Upper lobe of left lung (tissue), 6 donors: Measurements from ENCODE around the gene PIGN. TPM values are rescaled to one million over a fixed set of nuclear protein-coding genes. Genes with fewer than 3 reads are reported as not detected.

ENCODE experiments used
- ATAC-seq, 2 donors: fragments of 200-7000 bp; cut with Tn5 transposase; one replicate each; pipeline ENCODE4 v1.9.1; 2022; ENCODE audit warnings: mild to moderate bottlenecking in 2 of 2, moderate library complexity in 2 of 2; ENCODE audit not compliant: low FRiP score in 2 of 2
- DNase-seq, 2 donors: peaks; one replicate each; pipeline ENCODE4 v3.0.0-alpha.2; 2019 to 2020
- H3K27ac ChIP-seq, 4 donors: fragments of 200-600 bp; sonication (generic); one replicate each; pipeline ENCODE4 v1.5.1; 2016 to 2019
- H3K27me3 ChIP-seq, 4 donors: fragments of 200-600 bp; sonication (generic); one replicate each; pipeline ENCODE4 v1.5.1; 2017 to 2019
- H3K36me3 ChIP-seq, 4 donors: fragments of 200-600 bp; sonication (generic); one replicate each; pipeline ENCODE4 v1.5.1; 2016 to 2019
- H3K4me1 ChIP-seq, 4 donors: fragments of 200-600 bp; sonication (generic); one replicate each; pipeline ENCODE4 v1.5.1; 2018 to 2019
- H3K4me3 ChIP-seq, 4 donors: fragments of 200-600 bp; sonication (generic); one replicate each; pipeline ENCODE4 v1.5.1; 2017 to 2019; ENCODE audit warnings: mild to moderate bottlenecking in 2 of 4, moderate library complexity in 1 of 4
- H3K9me3 ChIP-seq, 4 donors: fragments of 200-600 bp; sonication (generic); one replicate each; pipeline ENCODE4 v1.5.1; 2018 to 2019
- CTCF ChIP-seq, 6 experiments: fragments of 450-650 bp in 4 of 6; fragments of 200-600 bp in 2 of 6; sonication (generic) in 2 of 6; IDR thresholded peaks; one replicate each; pipeline ENCODE4 v1.5.1; 2016 to 2019; ENCODE audit warnings: antibody characterized with exemption in 6 of 6
- EP300 ChIP-seq, 4 donors: sonication (generic); formaldehyde crosslinking; IDR thresholded peaks; one replicate each; pipeline ENCODE4 v1.5.1; 2017; ENCODE audit warnings: antibody characterized with exemption in 4 of 4, control low read depth in 2 of 4
- POLR2A ChIP-seq, 4 donors: fragments of 450-650 bp; IDR thresholded peaks; one replicate each; pipeline ENCODE4 v1.5.1; 2016 to 2017; ENCODE audit warnings: antibody characterized with exemption in 4 of 4, mild to moderate bottlenecking in 2 of 4
- POLR2AphosphoS5 ChIP-seq, 2 donors: sonication (generic); formaldehyde crosslinking; IDR thresholded peaks; one replicate each; pipeline ENCODE4 v1.5.1; 2017; ENCODE audit warnings: antibody characterized with exemption in 2 of 2
- WGBS, 2 donors: methylation state at CpG; one replicate each; pipeline ENCODE4 v1.1.5; 2017 to 2018; 5-methylcytosine and 5-hydroxymethylcytosine counted together
- total RNA-seq, 6 donors: library from RNA; depleted of rRNA in 4 of 6; stranded (reverse); fragments of >200 nt in 4 of 6; gene quantifications; one replicate each; pipeline versions ENCODE4 v1.1.0 to v1.2.1, GENCODE V29; 2016 to 2021
- donor health status: DM: no; HTN: no; CAD: no; lungs with moderate emphysema.
- donor health status: DM: no; HTN: yes; CAD: no; lungs with severe emphysema.

PIGN gene
- total RNA-seq, 6 donors from 2014 or later: 16.9 to 36.2 (median 21.7) TPM

- Histone ChIP-seq H3K27me3 (no peaks in the 10 kb centered on the region), H3K4me1 (no peaks in the 10 kb centered on the region), H3K9me3 (no peaks in the 10 kb centered on the region), H3K4me3 (no peak overlapping the region), H3K27ac (no peak overlapping the region), H3K36me3 (peaks cover 0 to 5% (median 0%) of the 10 kb centered on the region in 4 donors)
- ATAC-seq: no peak
- TF ChIP-seq CTCF (IDR thresholded peaks at IDR 0.05) (no peak), EP300 (IDR thresholded peaks at IDR 0.05) (no peak), POLR2A (IDR thresholded peaks at IDR 0.05) (no peak), POLR2AphosphoS5 (IDR thresholded peaks at IDR 0.05) (no peak)
- DNase-seq: no peak
- 69 to 76% methylated on average over 5 of the region's 5 CpGs for WGBS, 2 donors
These were observed 21.9 kb downstream of the PIGN start for GRCh38 chr18:62164855-62165487.

- Histone ChIP-seq H3K4me3 (no peak overlapping the region), H3K4me1 (no peaks in the 10 kb centered on the region), H3K9me3 (no peaks in the 10 kb centered on the region), H3K27ac (no peak overlapping the region), H3K27me3 (no peaks in the 10 kb centered on the region), H3K36me3 (peaks cover 0 to 5% (median 0%) of the 10 kb centered on the region in 4 donors)
- WGBS, 2 donors: 87 to 90% methylated on average over 7 of the region's 7 CpGs
- DNase-seq (no peak), ATAC-seq (no peak)
- TF ChIP-seq CTCF (IDR thresholded peaks at IDR 0.05): no peak
- no peak for TF ChIP-seq POLR2A (IDR thresholded peaks at IDR 0.05)
- no peak for TF ChIP-seq POLR2AphosphoS5 (IDR thresholded peaks at IDR 0.05)
- no peak for TF ChIP-seq EP300 (IDR thresholded peaks at IDR 0.05)
These were observed 22.5 kb downstream of the PIGN start for GRCh38 chr18:62164310-62164709.

GRCh38 chr18:62157843-62158242 lies 29.0 kb downstream of the PIGN start:
- Histone ChIP-seq H3K27ac (no peak overlapping the region), H3K36me3 (peaks cover 0 to 8% (median 3%) of the 10 kb centered on the region in 4 donors), H3K27me3 (no peaks in the 10 kb centered on the region), H3K9me3 (no peaks in the 10 kb centered on the region), H3K4me1 (no peaks in the 10 kb centered on the region), H3K4me3 (no peak overlapping the region)
- ATAC-seq (no peak), DNase-seq (no peak)
- WGBS, 2 donors: 94 to 100% methylated on average over 1 of the region's 1 CpG
- TF ChIP-seq POLR2A (IDR thresholded peaks at IDR 0.05): no peak
- TF ChIP-seq EP300 (IDR thresholded peaks at IDR 0.05): no peak
- TF ChIP-seq POLR2AphosphoS5 (IDR thresholded peaks at IDR 0.05): no peak
- no peak for TF ChIP-seq CTCF (IDR thresholded peaks at IDR 0.05)

- no peaks in the 10 kb centered on the region for H3K9me3 ChIP-seq
- ATAC-seq: no peak
These were observed 34.0 kb downstream of the PIGN start for GRCh38 chr18:62152844-62153243.

More at GRCh38 chr18:62152844-62153243, 34.0 kb downstream of the PIGN start:
- no peak overlapping the region for H3K27ac ChIP-seq
- TF ChIP-seq EP300 (IDR thresholded peaks at IDR 0.05) (no peak), CTCF (IDR thresholded peaks at IDR 0.05) (no peak), POLR2AphosphoS5 (IDR thresholded peaks at IDR 0.05) (no peak), POLR2A (IDR thresholded peaks at IDR 0.05) (no peak)
- WGBS, 2 donors: 85 to 91% methylated on average over 1 of the region's 1 CpG
- no peaks in the 10 kb centered on the region for H3K4me1 ChIP-seq
- H3K4me3 ChIP-seq: no peak overlapping the region
- H3K36me3 ChIP-seq: peaks cover 0 to 4% (median 3%) of the 10 kb centered on the region in 4 donors
- DNase-seq: no peak
- H3K27me3 ChIP-seq: no peaks in the 10 kb centered on the region
